HCT116 (cell line): ENCODE data around the gene IGFALS. TPM values are rescaled to one million over a fixed set of nuclear protein-coding genes. Genes with fewer than 3 reads are reported as not detected.

Experiments
- ATAC-seq: fragments of 200-7000 bp; cut with Tn5 transposase; 2 replicates; pipeline ENCODE4 v1.9.1; 2020; ENCODE audit warnings: mild to moderate bottlenecking, moderate library complexity
- BruUV-seq: library from RNA; stranded (reverse); fragments of 400-500 nt; replicated peaks from 2 replicates; lab custom pipeline; 2021; lab: Mats Ljungman, UMichigan
- CTCF ChIA-PET: fragments of 300-600 bp; sonication (Branson Sonifier 250); formaldehyde crosslinking; loops from one replicate; lab custom pipeline; 2021; ENCODE audit warnings: antibody characterized with exemption; lab: Charles Lee
- POLR2A ChIA-PET: fragments of 300-600, 350-600 bp; sonication (Branson Sonifier 250); formaldehyde crosslinking; loops from one replicate; lab custom pipeline; 2021; ENCODE audit warnings: antibody characterized with exemption; lab: Charles Lee
- RAD21 ChIA-PET, 2 experiments: fragments of 300-600 bp; sonication (Branson Sonifier 250); formaldehyde crosslinking; loops; one replicate each; lab custom pipeline; 2023; ENCODE audit warnings: low total read pairs in 2 of 2; ENCODE audit not compliant: uncharacterized antibody in 2 of 2, unreplicated experiment in 2 of 2, low non-redundant PET in 1 of 2; lab: Charles Lee
- DNase-seq: peaks from one replicate; pipeline ENCODE4 v3.0.0-alpha.2; 2010; ENCODE audit warnings: low read depth, low spot score
- H2AFZ ChIP-seq: fragments of 200-600 bp; shearing (Covaris generic), sonication (generic); 2 replicates; pipeline ENCODE4 v1.6.1; 2017; ENCODE audit warnings: low read depth, mixed run types, mixed read lengths, antibody characterized with exemption, low read length; ENCODE audit not compliant: poor library complexity, severe bottlenecking
- H3K27ac ChIP-seq: 2 replicates; pipeline ENCODE4 v1.5.1; 2012; ENCODE audit warnings: low read depth, low read length
- H3K27me3 ChIP-seq: fragments of 200-600 bp; sonication (generic); 2 replicates; pipeline ENCODE4 v1.6.1; 2016; ENCODE audit warnings: mixed run types, low read length, mixed read lengths; ENCODE audit not compliant: insufficient read depth
- H3K36me3 ChIP-seq, 2 experiments: fragments of 200-500 bp in 1 of 2; fragments of 200-600 bp in 1 of 2; sonication (Bioruptor generic) in 1 of 2; sonication (generic) in 1 of 2; 2 replicates each; pipeline versions ENCODE4 v1.5.1 to v1.6.1; 2014 to 2016; ENCODE audit warnings: low read length in 2 of 2, inconsistent platforms in 1 of 2, mixed read lengths in 1 of 2, mixed run types in 1 of 2; ENCODE audit not compliant: insufficient read depth in 2 of 2, control insufficient read depth in 1 of 2
- H3K4me1 ChIP-seq, 2 experiments: fragments of 200-600 bp in 1 of 2; sonication (generic) in 1 of 2; 2 replicates each; pipeline versions ENCODE4 v1.5.1 to v1.6.1; 2012 to 2017; ENCODE audit warnings: low read length in 2 of 2, inconsistent platforms in 1 of 2, mild to moderate bottlenecking in 1 of 2, mixed read lengths in 1 of 2, mixed run types in 1 of 2, moderate library complexity in 1 of 2; ENCODE audit not compliant: insufficient read depth in 2 of 2, control insufficient read depth in 1 of 2
- H3K4me2 ChIP-seq: fragments of 200-600 bp; sonication (generic); 2 replicates; pipeline ENCODE4 v1.6.1; 2017; ENCODE audit warnings: mixed run types, low read length, mixed read lengths
- H3K4me3 ChIP-seq, 2 experiments: fragments of 200-600 bp in 1 of 2; sonication (generic) in 1 of 2; replicated peaks in 1 of 2; 2 replicates each; pipeline ENCODE4 v1.5.1; 2011 to 2016; ENCODE audit warnings: low read length in 2 of 2, control low read depth in 1 of 2, low read depth in 1 of 2, mild to moderate bottlenecking in 1 of 2, mixed read lengths in 1 of 2, mixed run types in 1 of 2
- H3K79me2 ChIP-seq: fragments of 200-600 bp; sonication (generic); 2 replicates; pipeline ENCODE4 v1.6.1; 2017; ENCODE audit warnings: mild to moderate bottlenecking, mixed run types, low read length, moderate library complexity, mixed read lengths; ENCODE audit not compliant: insufficient read depth
- H3K9ac ChIP-seq: fragments of 200-600 bp; sonication (generic); 2 replicates; pipeline ENCODE4 v1.6.1; 2016; ENCODE audit warnings: low read length, mixed read lengths
- H3K9me2 ChIP-seq: fragments of 200-600 bp; sonication (generic), shearing (Covaris generic); 2 replicates; pipeline ENCODE4 v1.6.1; 2017; ENCODE audit warnings: mixed run types, mild to moderate bottlenecking, moderate library complexity; ENCODE audit not compliant: insufficient read depth
- H3K9me3 ChIP-seq, 2 experiments: fragments of 200-500 bp in 1 of 2; fragments of 200-600 bp in 1 of 2; sonication (Bioruptor generic) in 1 of 2; sonication (generic) in 1 of 2; 2 replicates each; pipeline ENCODE4 v1.6.1; 2014 to 2017; ENCODE audit warnings: low read length in 2 of 2, mixed read lengths in 2 of 2, inconsistent platforms in 1 of 2, low read depth in 1 of 2, mild to moderate bottlenecking in 1 of 2, mixed run types in 1 of 2, moderate library complexity in 1 of 2; ENCODE audit not compliant: control insufficient read depth in 1 of 2, insufficient read depth in 1 of 2
- H4K20me1 ChIP-seq: fragments of 200-600 bp; sonication (generic), shearing (Covaris generic); 2 replicates; pipeline ENCODE4 v1.6.1; 2017; ENCODE audit warnings: mixed run types, mild to moderate bottlenecking, moderate library complexity; ENCODE audit not compliant: insufficient read depth
- CBX3 ChIP-seq: IDR thresholded peaks from 2 replicates; pipeline ENCODE4 v1.6.1; 2012; ENCODE audit warnings: low read depth
- EGR1 ChIP-seq: IDR thresholded peaks from 2 replicates; pipeline ENCODE4 v1.6.1; 2012; ENCODE audit warnings: low read depth
- EZH2phosphoT487 ChIP-seq: fragments of 200-600 bp; IDR thresholded peaks from 2 replicates; pipeline ENCODE4 v1.6.1; 2018; ENCODE audit warnings: antibody characterized with exemption, borderline replicate concordance
- FOSL1 ChIP-seq: IDR thresholded peaks from 2 replicates; pipeline ENCODE4 v1.6.1; 2012; ENCODE audit warnings: low read depth
- JUND ChIP-seq: IDR thresholded peaks from 2 replicates; pipeline ENCODE4 v1.6.1; 2012
- POLR2AphosphoS5 ChIP-seq: IDR thresholded peaks from 2 replicates; pipeline ENCODE4 v1.6.1; 2011; ENCODE audit warnings: mild to moderate bottlenecking, low read depth, low read length, moderate library complexity
- TCF7L2 ChIP-seq: IDR thresholded peaks from 2 replicates; pipeline ENCODE4 v1.7.0; 2011; ENCODE audit warnings: borderline replicate concordance, inconsistent platforms; ENCODE audit not compliant: insufficient read depth, insufficient read length; ENCODE audit errors: extremely low read depth
- YY1 ChIP-seq: IDR thresholded peaks from 2 replicates; pipeline ENCODE4 v1.6.1; 2011; ENCODE audit warnings: low read length, low read depth, moderate library complexity, mild to moderate bottlenecking; ENCODE audit not compliant: insufficient replicate concordance; ENCODE audit errors: extremely low read depth
- ZFX ChIP-seq: fragments of 450-650 bp; IDR thresholded peaks from 2 replicates; pipeline ENCODE4 v1.6.1; 2017
- intact Hi-C: fragments of 100-400 bp; cut with micrococcal nuclease; formaldehyde crosslinking; loops from 2 replicates; pipeline ENCODE4 v1.10.0; 2022
- total RNA-seq: library from RNA; stranded (reverse); gene quantifications from one replicate; pipeline ENCODE4 v1.2.1, GENCODE V29; 2021; ENCODE audit not compliant: unreplicated experiment
- TF ChIP-seq, protein P1 (sequence below), 3 experiments: fragments of 200-600 bp in 1 of 3; sonication (generic) in 1 of 3; IDR thresholded peaks in 2 of 3; conservative IDR thresholded peaks in 1 of 3; 2 replicates each; pipeline ENCODE4 v1.5.1; 2012 to 2017; ENCODE audit warnings: low read depth in 2 of 3, low read length in 2 of 3, antibody characterized with exemption in 1 of 3, borderline replicate concordance in 1 of 3, control low read depth in 1 of 3, mild to moderate bottlenecking in 1 of 3, mixed read lengths in 1 of 3, mixed run types in 1 of 3, moderate library complexity in 1 of 3; ENCODE audit not compliant: insufficient read depth in 1 of 3
- TF ChIP-seq, protein P2 (sequence below): IDR thresholded peaks from 2 replicates; pipeline ENCODE4 v1.6.1; 2012
- TF ChIP-seq, protein P3 (sequence below): IDR thresholded peaks from 2 replicates; pipeline ENCODE4 v1.6.1; 2011; ENCODE audit warnings: mild to moderate bottlenecking, low read length, moderate library complexity; ENCODE audit not compliant: insufficient replicate concordance; ENCODE audit errors: extremely low read depth

IGFALS gene
- total RNA-seq, 1 experiment from 2014 or later, result 0.10 TPM

DNA sequence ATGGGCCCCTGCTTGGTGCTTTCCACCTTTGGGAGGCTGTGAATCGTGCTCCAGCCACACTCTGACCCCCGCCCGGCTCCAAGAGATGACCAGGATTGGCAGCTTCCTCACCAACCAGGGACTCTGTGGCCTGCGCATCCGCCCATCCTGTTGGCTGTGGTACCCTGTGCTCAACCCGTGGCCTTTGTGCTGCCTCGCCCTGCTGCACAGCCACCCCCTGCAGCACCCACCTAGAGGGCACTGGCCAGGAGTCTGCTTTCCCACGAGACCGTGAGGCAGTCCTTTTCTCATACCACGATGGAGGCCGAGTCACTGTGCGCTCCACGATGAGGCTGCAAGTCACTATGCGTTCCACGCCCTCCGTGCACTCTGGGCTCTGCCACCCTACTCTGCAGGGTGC is 41.6 kb downstream of the IGFALS start (continued):
- TF ChIP-seq, protein P1, sequence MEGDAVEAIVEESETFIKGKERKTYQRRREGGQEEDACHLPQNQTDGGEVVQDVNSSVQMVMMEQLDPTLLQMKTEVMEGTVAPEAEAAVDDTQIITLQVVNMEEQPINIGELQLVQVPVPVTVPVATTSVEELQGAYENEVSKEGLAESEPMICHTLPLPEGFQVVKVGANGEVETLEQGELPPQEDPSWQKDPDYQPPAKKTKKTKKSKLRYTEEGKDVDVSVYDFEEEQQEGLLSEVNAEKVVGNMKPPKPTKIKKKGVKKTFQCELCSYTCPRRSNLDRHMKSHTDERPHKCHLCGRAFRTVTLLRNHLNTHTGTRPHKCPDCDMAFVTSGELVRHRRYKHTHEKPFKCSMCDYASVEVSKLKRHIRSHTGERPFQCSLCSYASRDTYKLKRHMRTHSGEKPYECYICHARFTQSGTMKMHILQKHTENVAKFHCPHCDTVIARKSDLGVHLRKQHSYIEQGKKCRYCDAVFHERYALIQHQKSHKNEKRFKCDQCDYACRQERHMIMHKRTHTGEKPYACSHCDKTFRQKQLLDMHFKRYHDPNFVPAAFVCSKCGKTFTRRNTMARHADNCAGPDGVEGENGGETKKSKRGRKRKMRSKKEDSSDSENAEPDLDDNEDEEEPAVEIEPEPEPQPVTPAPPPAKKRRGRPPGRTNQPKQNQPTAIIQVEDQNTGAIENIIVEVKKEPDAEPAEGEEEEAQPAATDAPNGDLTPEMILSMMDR (IDR thresholded peaks at IDR 0.05 in 2 of 3, conservative IDR thresholded peaks at IDR 0.05 in 1 of 3; ENCODE audit: borderline replicate concordance in 1 of 3, insufficient read depth in 1 of 3, low read depth in 2 of 3, low read length in 2 of 3), result no peak
- TF ChIP-seq POLR2AphosphoS5 (no peak), EGR1 (no peak), ZFX (no peak)
- TF ChIP-seq, protein P2, sequence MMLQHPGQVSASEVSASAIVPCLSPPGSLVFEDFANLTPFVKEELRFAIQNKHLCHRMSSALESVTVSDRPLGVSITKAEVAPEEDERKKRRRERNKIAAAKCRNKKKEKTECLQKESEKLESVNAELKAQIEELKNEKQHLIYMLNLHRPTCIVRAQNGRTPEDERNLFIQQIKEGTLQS, result no peak
- TF ChIP-seq, protein P3, sequence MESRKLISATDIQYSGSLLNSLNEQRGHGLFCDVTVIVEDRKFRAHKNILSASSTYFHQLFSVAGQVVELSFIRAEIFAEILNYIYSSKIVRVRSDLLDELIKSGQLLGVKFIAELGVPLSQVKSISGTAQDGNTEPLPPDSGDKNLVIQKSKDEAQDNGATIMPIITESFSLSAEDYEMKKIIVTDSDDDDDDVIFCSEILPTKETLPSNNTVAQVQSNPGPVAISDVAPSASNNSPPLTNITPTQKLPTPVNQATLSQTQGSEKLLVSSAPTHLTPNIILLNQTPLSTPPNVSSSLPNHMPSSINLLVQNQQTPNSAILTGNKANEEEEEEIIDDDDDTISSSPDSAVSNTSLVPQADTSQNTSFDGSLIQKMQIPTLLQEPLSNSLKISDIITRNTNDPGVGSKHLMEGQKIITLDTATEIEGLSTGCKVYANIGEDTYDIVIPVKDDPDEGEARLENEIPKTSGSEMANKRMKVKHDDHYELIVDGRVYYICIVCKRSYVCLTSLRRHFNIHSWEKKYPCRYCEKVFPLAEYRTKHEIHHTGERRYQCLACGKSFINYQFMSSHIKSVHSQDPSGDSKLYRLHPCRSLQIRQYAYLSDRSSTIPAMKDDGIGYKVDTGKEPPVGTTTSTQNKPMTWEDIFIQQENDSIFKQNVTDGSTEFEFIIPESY, result no peak

DNA sequence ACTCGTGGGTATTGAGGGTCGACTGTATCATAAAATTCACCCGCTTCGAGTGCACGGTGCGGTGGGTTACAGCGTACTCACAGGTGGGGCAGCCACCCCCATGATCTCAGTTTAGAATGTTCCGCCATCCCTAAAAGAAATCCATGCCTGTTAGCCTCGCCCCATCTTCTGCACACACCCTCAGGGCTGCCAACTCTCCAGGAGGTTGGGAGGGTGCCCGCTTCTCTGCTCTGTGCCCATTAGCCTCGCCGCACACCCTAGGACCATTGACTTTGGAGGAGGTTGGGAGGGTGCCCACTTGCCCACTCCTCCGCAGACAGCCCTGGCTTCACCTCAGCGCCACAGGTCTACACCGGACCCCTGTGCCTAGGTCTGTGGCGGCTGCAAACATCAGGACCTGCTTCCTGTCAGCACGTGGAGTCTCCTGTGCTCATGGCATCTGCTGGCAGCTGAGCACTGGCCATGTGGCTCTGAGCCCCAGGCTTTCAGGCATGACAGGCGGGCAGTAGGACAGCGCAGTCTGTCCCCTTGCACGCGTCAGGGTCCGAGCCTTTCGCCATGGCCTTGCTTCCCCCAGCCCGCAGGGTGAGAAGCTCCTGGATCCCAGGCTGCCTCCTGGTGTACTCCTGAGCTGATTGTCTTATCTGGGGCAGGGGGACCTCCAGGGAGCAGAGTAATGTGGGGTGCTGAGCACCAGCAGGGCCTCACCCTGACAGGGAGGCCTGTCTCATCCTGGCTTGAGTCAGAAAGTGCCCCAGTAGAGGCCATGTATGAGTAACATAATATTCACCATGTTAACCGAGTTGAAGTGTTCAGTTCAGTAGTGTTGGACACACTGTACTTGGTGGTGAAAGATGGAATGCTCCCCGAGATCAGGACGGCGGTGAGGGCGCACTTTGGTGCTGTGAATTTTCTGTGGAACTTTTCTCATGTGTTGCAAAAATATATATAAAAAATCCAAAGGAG is 44.1 kb downstream of the IGFALS start:
- ATAC-seq, result no peak
- ChIA-PET POLR2A (no interaction called here), CTCF (no interaction called here), RAD21 (no interaction called here)
- Histone ChIP-seq H4K20me1 (no peaks in the 10 kb centered on the region), H3K9me2 (no peaks in the 10 kb centered on the region), H3K27ac (no peak overlapping the region), H3K4me1 (no peaks in the 10 kb centered on the region), H3K27me3 (no peaks in the 10 kb centered on the region), H3K36me3 (peaks cover 10 to 20% of the 10 kb centered on the region in 2 experiments; a peak in 3 of 4 replicates), H2AFZ (no peak overlapping the region), H3K4me2 (no peak overlapping the region), H3K9ac (no peak overlapping the region), H3K4me3 (no peak overlapping the region), H3K9me3 (no peaks in the 10 kb centered on the region), H3K79me2 (no peaks in the 10 kb centered on the region)
- no peak for DNase-seq
- BruUV-seq, result no TSS peak
- intact Hi-C loops, result no loop called here
- TF ChIP-seq CBX3 (no peak), YY1 (no peak), TCF7L2 (no peak), FOSL1 (no peak), JUND (no peak), EZH2phosphoT487 (no peak), POLR2AphosphoS5 (no peak)
- TF ChIP-seq, protein P1 (IDR thresholded peaks at IDR 0.05 in 2 of 3, conservative IDR thresholded peaks at IDR 0.05 in 1 of 3; ENCODE audit: borderline replicate concordance in 1 of 3, insufficient read depth in 1 of 3, low read depth in 2 of 3, low read length in 2 of 3), result no peak
- TF ChIP-seq, protein P3, result no peak
